Ishikawa (cell line): Measurements from ENCODE around the gene SHD.

Experiments used
- CEBPB ChIP-seq: IDR thresholded peaks from 2 replicates; pipeline ENCODE4 v1.6.1; 2012
- CREB1 ChIP-seq: IDR thresholded peaks from 2 replicates; pipeline ENCODE4 v1.6.1; 2012; ENCODE audit warnings: low read depth
- EGR1 ChIP-seq: IDR thresholded peaks from 2 replicates; pipeline ENCODE4 v1.6.1; 2012
- TAF1 ChIP-seq: IDR thresholded peaks from 2 replicates; pipeline ENCODE4 v1.6.1; 2012; ENCODE audit warnings: low read depth, mild to moderate bottlenecking
- TEAD4 ChIP-seq: IDR thresholded peaks from 2 replicates; pipeline ENCODE4 v1.6.1; 2012
- ZBTB7A ChIP-seq: IDR thresholded peaks from 2 replicates; pipeline ENCODE4 v1.6.1; 2012; ENCODE audit warnings: low read depth
- TF ChIP-seq, protein P1 (sequence below): IDR thresholded peaks from 2 replicates; pipeline ENCODE4 v1.6.1; 2012
- TF ChIP-seq, protein P2 (sequence below): IDR thresholded peaks from 2 replicates; pipeline ENCODE4 v1.6.1; 2012
- TF ChIP-seq, protein P3 (sequence below): IDR thresholded peaks from 2 replicates; pipeline ENCODE4 v1.6.1; 2012; ENCODE audit warnings: low read depth, mild to moderate bottlenecking

DNA sequence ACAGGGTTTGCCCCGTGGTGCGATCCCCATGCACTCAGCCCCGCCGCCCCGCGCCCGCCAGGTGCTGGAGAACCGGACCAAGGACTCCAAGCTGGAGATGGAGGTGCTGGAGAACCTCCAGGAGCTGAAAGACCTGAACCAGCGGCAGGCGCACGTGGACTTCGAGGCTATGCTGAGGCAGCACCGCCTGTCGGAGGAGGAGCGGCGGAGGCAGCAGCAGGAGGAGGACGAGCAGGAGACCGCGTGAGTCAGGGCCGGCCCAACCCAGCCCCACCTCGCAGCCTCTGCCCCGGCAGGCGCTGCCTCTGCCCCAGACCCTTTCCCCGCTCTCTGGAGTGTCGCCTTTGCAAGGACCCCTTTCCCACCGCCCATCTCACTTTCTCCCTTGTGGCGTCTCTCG, 20.9 kb upstream of the SHD start:
- TF ChIP-seq EGR1 (no peak), CEBPB (no peak), TEAD4 (no peak), CREB1 (no peak), TAF1 (no peak), ZBTB7A (no peak)
- TF ChIP-seq, protein P1, sequence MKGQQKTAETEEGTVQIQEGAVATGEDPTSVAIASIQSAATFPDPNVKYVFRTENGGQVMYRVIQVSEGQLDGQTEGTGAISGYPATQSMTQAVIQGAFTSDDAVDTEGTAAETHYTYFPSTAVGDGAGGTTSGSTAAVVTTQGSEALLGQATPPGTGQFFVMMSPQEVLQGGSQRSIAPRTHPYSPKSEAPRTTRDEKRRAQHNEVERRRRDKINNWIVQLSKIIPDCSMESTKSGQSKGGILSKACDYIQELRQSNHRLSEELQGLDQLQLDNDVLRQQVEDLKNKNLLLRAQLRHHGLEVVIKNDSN = no peak
- TF ChIP-seq, protein P2, sequence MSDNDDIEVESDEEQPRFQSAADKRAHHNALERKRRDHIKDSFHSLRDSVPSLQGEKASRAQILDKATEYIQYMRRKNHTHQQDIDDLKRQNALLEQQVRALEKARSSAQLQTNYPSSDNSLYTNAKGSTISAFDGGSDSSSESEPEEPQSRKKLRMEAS = no peak
- TF ChIP-seq, protein P3, sequence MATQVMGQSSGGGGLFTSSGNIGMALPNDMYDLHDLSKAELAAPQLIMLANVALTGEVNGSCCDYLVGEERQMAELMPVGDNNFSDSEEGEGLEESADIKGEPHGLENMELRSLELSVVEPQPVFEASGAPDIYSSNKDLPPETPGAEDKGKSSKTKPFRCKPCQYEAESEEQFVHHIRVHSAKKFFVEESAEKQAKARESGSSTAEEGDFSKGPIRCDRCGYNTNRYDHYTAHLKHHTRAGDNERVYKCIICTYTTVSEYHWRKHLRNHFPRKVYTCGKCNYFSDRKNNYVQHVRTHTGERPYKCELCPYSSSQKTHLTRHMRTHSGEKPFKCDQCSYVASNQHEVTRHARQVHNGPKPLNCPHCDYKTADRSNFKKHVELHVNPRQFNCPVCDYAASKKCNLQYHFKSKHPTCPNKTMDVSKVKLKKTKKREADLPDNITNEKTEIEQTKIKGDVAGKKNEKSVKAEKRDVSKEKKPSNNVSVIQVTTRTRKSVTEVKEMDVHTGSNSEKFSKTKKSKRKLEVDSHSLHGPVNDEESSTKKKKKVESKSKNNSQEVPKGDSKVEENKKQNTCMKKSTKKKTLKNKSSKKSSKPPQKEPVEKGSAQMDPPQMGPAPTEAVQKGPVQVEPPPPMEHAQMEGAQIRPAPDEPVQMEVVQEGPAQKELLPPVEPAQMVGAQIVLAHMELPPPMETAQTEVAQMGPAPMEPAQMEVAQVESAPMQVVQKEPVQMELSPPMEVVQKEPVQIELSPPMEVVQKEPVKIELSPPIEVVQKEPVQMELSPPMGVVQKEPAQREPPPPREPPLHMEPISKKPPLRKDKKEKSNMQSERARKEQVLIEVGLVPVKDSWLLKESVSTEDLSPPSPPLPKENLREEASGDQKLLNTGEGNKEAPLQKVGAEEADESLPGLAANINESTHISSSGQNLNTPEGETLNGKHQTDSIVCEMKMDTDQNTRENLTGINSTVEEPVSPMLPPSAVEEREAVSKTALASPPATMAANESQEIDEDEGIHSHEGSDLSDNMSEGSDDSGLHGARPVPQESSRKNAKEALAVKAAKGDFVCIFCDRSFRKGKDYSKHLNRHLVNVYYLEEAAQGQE = no peak
